B cell (primary cell): ENCODE results near the gene RAB26.

ENCODE experiments used
- CTCF ChIP-seq: fragments of 200-600 bp; IDR thresholded peaks from one replicate; pipeline ENCODE4 v1.8.0; 2022; ENCODE audit warnings: antibody characterized with exemption, mild to moderate bottlenecking
- EZH2 ChIP-seq: IDR thresholded peaks from 2 replicates; pipeline ENCODE4 v1.6.1; 2012; ENCODE audit warnings: borderline replicate concordance, low read depth, mild to moderate bottlenecking, moderate library complexity, low read length; ENCODE audit not compliant: insufficient read depth, poor library complexity, severe bottlenecking

GRCh38 chr16:2180962-2181923, 32.8 kb downstream of the RAB26 start:
- TF ChIP-seq CTCF: no peak
- TF ChIP-seq EZH2: no peak
